HG03520 (cell line): Measurements from ENCODE around the gene ATP5F1E.
"Not testable (repeated sequence)": the region's sequence is repeated elsewhere in the genome, so short reads cannot be mapped to it uniquely, and the experiment has no call there.

ENCODE experiments used
- ATAC-seq: cut with Tn5 transposase; IDR thresholded peaks from one replicate; pipeline ENCODE4 v1.9.1; 2021; ENCODE audit warnings: mild to moderate bottlenecking, moderate library complexity; ENCODE audit not compliant: unreplicated experiment

Gene ATP5F1E

GRCh38 chr20:59043698-59044097 is 11.6 kb upstream of the ATP5F1E start:
- no peak for ATAC-seq

DNA sequence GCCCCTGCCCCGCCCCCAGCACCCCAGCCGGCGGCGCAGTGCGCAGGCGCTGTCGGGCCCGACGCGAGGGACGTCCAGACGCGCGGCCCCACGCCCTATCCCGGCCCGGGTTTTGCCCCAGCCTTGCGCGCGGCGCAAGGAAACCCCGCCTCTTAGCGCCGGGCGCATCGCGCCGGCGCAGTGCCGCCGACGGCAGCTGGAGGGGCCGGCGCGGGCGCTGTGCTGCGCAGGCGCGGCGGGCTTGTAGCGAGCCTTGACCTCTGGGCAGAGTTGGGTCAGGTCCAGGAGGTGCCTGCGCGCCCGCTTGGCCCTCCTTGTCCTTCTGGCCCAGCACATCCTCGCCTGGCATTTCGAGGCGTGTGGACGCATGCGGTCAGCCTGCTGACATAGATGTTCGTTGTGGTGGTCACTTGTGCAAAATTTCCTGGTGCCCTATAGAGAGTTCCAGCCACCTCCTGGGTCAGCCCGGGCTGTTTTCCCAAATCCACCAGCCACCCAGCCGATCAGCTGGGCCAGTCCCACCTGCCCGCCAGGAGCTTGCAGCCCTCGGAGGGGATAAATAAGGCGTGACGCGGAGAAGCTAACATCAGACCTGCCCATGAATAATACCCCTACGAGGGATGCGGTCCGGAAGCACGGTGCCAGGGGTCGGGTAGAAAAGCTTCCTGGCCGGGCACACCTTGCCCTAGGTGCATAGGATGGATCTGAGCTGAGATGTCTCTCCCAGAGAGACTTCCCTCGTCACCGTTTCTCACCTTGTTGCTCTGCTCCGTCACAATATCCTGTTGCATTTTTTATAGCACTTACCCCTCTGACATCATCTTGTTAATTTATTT is 10.9 kb upstream of the ATP5F1E start:
- ATAC-seq, result peak; percentile 81

DNA sequence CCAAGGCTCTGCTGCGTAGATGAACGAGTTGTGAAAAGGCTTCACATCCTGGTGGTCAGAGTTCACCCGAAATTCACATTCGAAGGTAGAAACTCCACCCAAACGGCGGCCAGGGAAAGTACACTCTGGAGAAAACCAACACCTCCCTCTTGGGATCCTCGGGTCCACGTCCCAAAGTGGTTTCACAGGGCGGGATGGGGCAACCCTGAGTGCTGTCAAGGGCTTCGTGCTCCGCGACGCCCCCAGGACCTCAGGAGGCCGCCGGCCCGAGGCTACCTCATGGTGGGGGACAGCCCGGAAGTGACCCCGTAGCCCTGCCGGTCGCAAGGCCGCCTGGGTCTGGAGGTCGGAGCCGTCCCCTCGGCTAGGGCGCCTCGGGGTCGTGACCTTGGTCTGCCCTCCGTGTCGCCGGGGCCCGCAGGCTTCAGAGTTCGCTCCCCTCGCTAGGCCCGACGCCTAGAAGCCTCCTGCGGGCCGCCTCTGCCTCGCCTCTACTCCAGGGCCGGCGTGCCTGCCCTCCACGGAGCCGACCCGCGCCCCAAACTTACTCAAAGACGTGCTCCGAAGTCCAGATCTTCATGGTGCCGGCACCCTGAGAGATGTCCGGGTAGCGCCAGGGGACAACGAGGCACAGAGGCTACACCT is 10.1 kb upstream of the ATP5F1E start, which contains the start of gene PRELID3B:
Gene PRELID3B, minus strand, starts transcription at position 636 of the 645 bp plus-strand sequence. Its CDS starts 56 bp downstream, at position 580.
- peak; percentile 20 for ATAC-seq

GRCh38 chr20:59041487-59041886 is 9.4 kb upstream of the ATP5F1E start:
- not testable (repeated sequence) for ATAC-seq

GRCh38 chr20:59040667-59041066 is 8.5 kb upstream of the ATP5F1E start:
- ATAC-seq, result no peak

GRCh38 chr20:59039233-59039632 is 7.1 kb upstream of the ATP5F1E start:
- no peak for ATAC-seq

DNA sequence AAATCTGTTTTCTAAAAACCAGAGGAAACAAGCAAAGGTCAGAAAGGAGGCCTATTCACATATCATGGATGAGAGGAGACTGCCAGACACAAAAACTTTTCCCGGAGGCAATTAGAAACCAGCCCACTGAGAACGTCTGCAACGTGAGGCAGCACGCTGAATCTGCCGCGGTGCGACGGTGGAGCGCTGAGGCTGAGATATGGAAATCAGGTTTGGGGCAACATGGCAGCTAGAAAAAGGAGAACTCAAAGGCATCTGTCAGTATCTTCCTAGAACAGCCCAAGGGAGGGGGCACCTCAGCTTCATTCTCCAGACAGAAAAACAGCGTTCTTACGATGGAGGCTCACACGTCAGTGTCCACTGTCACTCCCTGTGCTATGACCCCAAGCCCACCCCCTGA is 5.3 kb upstream of the ATP5F1E start:
- no peak for ATAC-seq

GRCh38 chr20:59035381-59035780 is 3.2 kb upstream of the ATP5F1E start:
- ATAC-seq, result no peak

GRCh38 chr20:59033616-59034165 is 1.6 kb upstream of the ATP5F1E start:
- ATAC-seq, result no peak

DNA sequence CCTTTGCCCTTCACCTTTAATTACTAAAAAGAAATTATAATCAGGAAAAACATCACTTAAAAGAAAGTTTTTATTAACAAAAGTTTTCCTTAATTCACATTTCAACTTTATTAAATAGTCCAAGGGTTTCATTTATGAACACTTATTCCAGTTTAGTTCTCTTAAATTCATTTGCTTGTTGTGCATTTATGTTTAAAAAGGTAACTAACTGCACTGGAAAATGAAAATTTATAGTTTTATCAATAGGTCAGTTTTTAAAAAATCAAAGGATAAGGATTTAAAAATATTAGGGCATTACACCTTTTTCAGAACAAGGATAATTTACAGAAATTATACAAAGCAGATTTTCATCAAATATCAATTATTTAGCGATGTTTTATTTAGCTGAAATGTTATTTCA is 958 bp upstream of the ATP5F1E start:
- ATAC-seq, result no peak

GRCh38 chr20:59032713-59033059 is 551 bp upstream of the ATP5F1E start:
- ATAC-seq, result no peak

DNA sequence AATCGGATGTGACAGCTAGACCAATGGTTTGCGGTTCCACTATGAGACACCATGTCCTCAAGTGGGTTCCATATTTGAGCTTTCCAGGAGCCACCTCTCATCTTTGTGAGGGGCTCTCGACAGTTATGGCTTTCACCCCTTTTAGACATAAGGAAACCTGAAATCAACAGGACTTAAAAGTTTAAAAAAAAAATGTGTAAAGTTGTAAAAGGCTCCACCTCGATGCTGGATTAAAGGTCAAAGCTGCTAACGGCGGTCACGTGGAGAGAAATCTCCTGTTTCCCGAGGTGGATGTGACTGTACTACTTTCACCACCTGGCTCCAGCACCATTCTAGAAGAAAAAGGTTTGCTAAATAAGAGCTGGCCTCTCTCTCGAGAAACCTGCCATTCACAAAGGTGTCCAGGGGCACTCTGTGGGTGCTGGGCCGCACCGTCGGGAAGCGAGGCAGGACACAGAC is 542 bp downstream of the ATP5F1E start:
- no peak for ATAC-seq

DNA sequence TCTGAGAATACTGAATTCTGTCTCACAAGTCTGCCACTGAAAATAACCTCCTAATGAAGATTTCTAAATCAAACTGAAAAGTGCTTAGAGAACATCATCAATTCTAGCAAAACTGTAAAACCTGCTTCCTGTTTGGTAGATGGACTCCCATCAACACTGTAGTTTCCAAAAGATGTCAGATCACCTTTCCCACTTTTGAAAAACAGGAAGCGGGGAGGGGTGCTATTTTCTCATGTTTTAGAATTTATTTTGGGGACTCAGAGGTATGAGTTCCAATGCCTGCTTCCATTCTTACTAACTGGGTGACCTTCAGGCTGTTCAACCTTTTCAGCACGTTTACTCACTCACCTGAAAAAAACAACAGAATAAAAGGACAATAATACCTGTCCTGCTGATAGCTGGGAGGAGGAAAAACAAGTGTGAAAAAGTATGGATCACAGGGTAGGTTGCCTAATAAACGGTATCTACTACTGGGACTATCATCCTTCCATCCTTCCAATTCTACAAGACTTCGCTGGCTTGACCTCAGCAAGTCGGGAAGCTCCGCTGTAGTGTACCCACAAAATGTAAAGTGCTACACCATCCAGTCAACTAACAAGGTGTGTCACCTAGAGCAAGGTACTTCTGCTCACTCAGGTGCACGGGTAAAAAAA is 1.1 kb downstream of the ATP5F1E start:
- no peak for ATAC-seq

- no peak for ATAC-seq
Measured at GRCh38 chr20:59028812-59029211, 3.3 kb downstream of the ATP5F1E start.

GRCh38 chr20:59027741-59028320 is 4.3 kb downstream of the ATP5F1E start:
- no peak for ATAC-seq

GRCh38 chr20:59026904-59027740 is 5.0 kb downstream of the ATP5F1E start:
- ATAC-seq, result no peak

- ATAC-seq, result no peak
Measured at GRCh38 chr20:59025511-59025910, 6.6 kb downstream of the ATP5F1E start.

DNA sequence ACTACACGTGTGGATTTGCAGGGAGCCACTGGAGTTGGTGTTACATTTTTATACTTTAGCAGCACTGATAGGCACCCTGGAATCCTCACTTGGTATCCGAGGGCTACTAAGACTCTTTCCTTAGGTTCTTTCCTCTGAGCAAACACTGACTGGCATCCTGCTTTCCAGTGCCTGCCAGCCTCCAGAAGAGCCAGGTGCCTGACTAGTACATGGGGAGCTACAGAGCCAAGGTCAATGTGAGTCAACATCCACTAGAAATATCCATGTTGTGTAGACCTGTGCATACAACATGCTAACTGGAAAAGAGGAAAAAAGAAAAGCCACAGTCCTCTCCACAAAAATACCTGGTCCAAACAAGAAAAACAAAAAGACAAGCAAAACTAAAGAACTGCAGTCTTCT is 7.0 kb downstream of the ATP5F1E start:
- ATAC-seq, result no peak

GRCh38 chr20:59024111-59024530 is 8.0 kb downstream of the ATP5F1E start:
- no peak for ATAC-seq

GRCh38 chr20:59023616-59024015 is 8.5 kb downstream of the ATP5F1E start:
- ATAC-seq, result no peak
